ENCODE results near the gene PAM16. TPM values are rescaled to one million over a fixed set of nuclear protein-coding genes. Genes with fewer than 3 reads are reported as not detected.

PAM16 gene
- total and polyA plus RNA-seq, 4 donors = 23.6 to 65.2 (median 33.6) TPM

DNA sequence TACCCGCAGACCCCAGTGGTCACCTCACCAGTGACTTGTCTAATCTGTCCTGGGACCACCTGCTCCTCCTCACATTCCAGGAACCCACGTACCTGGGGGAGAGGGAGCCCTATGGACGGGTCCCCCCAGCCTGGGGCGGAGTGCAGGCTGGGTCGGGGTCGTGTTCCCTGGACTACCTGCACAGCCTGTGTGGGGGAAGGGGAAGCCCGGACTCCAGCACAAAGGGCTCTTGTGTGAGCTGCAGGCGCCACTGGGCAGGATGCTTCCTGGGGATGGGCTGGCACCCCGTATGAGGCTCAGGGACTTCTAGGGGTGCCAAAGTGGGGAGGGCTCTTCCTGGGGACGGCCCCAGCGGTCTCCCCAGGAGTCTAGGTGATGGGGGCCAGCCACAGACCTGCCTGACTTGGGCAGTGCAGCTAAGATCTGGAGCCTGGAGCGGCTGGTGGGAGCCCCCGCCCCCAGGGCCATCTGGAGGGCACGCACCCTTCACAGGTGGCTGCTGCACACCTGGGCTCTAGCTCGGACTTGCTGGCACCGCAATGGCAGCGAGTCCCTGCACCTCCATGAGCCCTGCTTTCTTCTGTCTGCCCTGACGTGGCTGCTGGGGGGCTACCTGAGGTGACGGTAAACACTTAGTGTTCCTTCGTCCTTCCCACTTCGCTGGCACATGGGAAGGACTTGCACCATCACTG lies 28.0 kb upstream of the PAM16 start:
- peak overlapping the region; percentile 57 to 91 for H3K27ac ChIP-seq (ENCODE audit: low read depth in 1 of 2, low read length in 2 of 2)
- H3K27me3 ChIP-seq (ENCODE audit: control insufficient read depth in 1 of 2, insufficient read depth in 2 of 2, low read length in 1 of 2) = no peaks in the 10 kb centered on the region
- DNase-seq = peak in 1 of 2 donors; percentile 48
- H3K4me3 ChIP-seq (ENCODE audit: low read length in 2 of 2) = no peak overlapping the region
- H3K9me3 ChIP-seq (ENCODE audit: control insufficient read depth, low read length) = no peaks in the 10 kb centered on the region
- no peaks in the 10 kb centered on the region for H3K4me1 ChIP-seq (ENCODE audit: control insufficient read depth in 1 of 2, insufficient read depth in 2 of 2, low read length in 2 of 2)
- H3K36me3 ChIP-seq (ENCODE audit: control insufficient read depth in 1 of 2, insufficient read depth in 2 of 2, low read length in 1 of 2) = peaks cover 0 to 13% of the 10 kb centered on the region in 2 donors
- intact Hi-C loops (cut with DNase I) = no loop called here
- ATAC-seq (ENCODE audit: low FRiP score) = no peak
- 73 to 76% methylated on average over 21 of the region's 21 CpGs for WGBS, 2 donors

DNA sequence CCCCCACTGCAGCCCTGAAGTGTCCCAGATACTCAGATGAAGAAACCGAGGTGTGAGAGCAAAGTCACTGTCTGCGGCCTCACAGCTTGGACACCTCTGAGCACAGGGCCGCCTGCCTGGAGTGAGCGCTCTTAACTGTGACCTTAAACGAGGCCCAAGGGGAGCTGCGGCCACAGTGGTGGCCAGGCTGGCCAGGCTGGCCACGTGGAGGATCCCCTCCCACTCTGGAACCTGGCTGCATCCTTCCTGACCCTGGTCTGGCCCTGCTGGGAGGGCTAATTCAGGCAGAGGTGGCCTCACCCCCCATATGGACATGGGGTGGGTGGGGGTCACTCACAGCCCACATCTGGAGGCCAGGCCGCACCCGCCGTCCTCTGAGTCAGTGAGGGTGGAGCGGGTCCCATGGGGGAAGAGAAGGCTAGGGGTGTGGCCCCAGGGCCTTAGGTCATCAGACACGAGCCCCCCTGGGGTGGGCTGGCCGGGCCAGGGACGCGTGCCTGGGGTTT lies 27.1 kb upstream of the PAM16 start:
- H3K36me3 ChIP-seq (ENCODE audit: control insufficient read depth in 1 of 2, insufficient read depth in 2 of 2, low read length in 1 of 2) = peaks cover 0 to 13% of the 10 kb centered on the region in 2 donors
- no peak overlapping the region for H3K4me3 ChIP-seq (ENCODE audit: low read length in 2 of 2)
- peak; percentile 76 to 91 for DNase-seq
- intact Hi-C loops (cut with DNase I) = no loop called here
- H3K27ac ChIP-seq (ENCODE audit: low read depth in 1 of 2, low read length in 2 of 2) = peak overlapping the region; percentile 33 to 91
- H3K4me1 ChIP-seq (ENCODE audit: control insufficient read depth in 1 of 2, insufficient read depth in 2 of 2, low read length in 2 of 2) = no peaks in the 10 kb centered on the region
- H3K9me3 ChIP-seq (ENCODE audit: control insufficient read depth, low read length) = no peaks in the 10 kb centered on the region
- ATAC-seq (ENCODE audit: low FRiP score) = no peak
- 17 to 21% methylated on average over 15 of the region's 15 CpGs for WGBS, 2 donors
- H3K27me3 ChIP-seq (ENCODE audit: control insufficient read depth in 1 of 2, insufficient read depth in 2 of 2, low read length in 1 of 2) = no peaks in the 10 kb centered on the region

DNA sequence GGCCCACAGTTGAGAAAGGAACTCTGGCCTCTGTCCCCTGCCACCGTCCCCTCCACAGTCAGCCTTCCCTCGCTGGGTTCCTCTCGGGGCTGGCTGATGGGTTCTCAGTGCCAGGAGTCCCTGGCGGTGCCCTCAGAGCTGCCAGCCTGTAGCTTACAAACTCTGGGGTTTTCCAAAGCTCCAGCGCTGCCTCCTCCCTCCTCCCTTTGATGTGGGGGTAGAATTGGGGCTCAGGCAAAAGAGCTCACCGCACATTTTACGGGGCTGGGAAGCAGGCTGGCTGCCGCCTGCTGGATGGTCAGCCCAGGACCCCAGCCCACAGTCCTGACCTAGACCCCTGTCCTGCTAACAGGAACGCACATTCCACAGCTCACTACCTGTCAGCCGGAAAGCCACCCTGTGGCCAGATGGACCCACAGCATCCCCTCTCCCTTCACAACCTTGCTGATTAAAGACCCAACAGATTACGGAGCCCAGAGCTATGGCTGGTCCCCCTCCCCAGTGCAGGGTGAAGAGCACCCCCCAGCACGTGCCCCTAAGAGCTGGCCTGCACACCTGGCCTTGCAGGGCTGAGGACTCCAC lies 26.5 kb upstream of the PAM16 start:
- H3K27ac ChIP-seq (ENCODE audit: low read depth in 1 of 2, low read length in 2 of 2) = peak overlapping the region; percentile 33 to 91
- no peaks in the 10 kb centered on the region for H3K4me1 ChIP-seq (ENCODE audit: control insufficient read depth in 1 of 2, insufficient read depth in 2 of 2, low read length in 2 of 2)
- no peaks in the 10 kb centered on the region for H3K27me3 ChIP-seq (ENCODE audit: control insufficient read depth in 1 of 2, insufficient read depth in 2 of 2, low read length in 1 of 2)
- DNase-seq = no peak
- H3K36me3 ChIP-seq (ENCODE audit: control insufficient read depth in 1 of 2, insufficient read depth in 2 of 2, low read length in 1 of 2) = peaks cover 0 to 11% of the 10 kb centered on the region in 2 donors
- no peak for ATAC-seq (ENCODE audit: low FRiP score)
- H3K9me3 ChIP-seq (ENCODE audit: control insufficient read depth, low read length) = no peaks in the 10 kb centered on the region
- WGBS, 2 donors = 12 to 14% methylated on average over 12 of the region's 12 CpGs
- intact Hi-C loops (cut with DNase I) = no loop called here
- no peak overlapping the region for H3K4me3 ChIP-seq (ENCODE audit: low read length in 2 of 2)

DNA sequence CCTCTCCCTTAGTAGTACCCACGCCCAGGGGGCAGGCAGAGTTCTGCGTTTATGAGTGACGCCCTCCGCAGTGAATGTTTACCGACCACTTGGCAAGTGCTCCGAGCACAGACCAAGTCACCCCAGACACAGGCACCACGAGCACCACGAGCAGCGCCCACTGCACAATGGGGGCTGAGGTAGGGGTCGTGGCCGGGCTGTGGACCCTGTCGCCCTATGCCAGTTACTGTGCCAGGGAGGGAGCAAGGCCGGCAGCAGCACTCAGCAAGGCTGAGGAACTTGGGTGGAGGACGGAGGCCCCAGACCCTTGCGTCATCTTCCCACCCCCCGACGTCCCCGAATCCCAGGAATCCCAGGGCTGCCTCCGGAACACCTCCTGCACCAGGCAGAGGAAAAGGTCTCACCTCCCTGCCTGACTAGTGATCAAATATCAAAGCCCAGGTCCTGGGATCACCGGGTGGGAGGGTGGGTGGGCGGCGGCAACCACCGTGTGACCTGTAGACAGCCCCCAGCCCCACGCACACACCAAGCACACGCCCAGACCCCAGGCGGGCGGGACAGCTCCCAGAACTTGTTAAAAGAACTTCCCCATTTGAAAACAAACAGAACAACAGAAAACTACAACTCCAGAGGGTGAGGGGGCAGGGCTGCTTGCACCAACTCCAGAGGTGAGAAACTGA lies 25.9 kb upstream of the PAM16 start:
- Histone ChIP-seq H3K27ac (ENCODE audit: low read depth in 1 of 2, low read length in 2 of 2) (peak overlapping the region; percentile 33 to 91), H3K4me3 (ENCODE audit: low read length in 2 of 2) (no peak overlapping the region), H3K36me3 (ENCODE audit: control insufficient read depth in 1 of 2, insufficient read depth in 2 of 2, low read length in 1 of 2) (peaks cover 0 to 5% of the 10 kb centered on the region in 2 donors), H3K9me3 (ENCODE audit: control insufficient read depth, low read length) (no peaks in the 10 kb centered on the region), H3K4me1 (ENCODE audit: control insufficient read depth in 1 of 2, insufficient read depth in 2 of 2, low read length in 2 of 2) (no peaks in the 10 kb centered on the region), H3K27me3 (ENCODE audit: control insufficient read depth in 1 of 2, insufficient read depth in 2 of 2, low read length in 1 of 2) (no peaks in the 10 kb centered on the region)
- no peak for ATAC-seq (ENCODE audit: low FRiP score)
- no peak for DNase-seq
- 9 to 11% methylated on average over 26 to 27 of the region's 27 CpGs for WGBS, 2 donors
- intact Hi-C loops (cut with DNase I) = no loop called here

DNA sequence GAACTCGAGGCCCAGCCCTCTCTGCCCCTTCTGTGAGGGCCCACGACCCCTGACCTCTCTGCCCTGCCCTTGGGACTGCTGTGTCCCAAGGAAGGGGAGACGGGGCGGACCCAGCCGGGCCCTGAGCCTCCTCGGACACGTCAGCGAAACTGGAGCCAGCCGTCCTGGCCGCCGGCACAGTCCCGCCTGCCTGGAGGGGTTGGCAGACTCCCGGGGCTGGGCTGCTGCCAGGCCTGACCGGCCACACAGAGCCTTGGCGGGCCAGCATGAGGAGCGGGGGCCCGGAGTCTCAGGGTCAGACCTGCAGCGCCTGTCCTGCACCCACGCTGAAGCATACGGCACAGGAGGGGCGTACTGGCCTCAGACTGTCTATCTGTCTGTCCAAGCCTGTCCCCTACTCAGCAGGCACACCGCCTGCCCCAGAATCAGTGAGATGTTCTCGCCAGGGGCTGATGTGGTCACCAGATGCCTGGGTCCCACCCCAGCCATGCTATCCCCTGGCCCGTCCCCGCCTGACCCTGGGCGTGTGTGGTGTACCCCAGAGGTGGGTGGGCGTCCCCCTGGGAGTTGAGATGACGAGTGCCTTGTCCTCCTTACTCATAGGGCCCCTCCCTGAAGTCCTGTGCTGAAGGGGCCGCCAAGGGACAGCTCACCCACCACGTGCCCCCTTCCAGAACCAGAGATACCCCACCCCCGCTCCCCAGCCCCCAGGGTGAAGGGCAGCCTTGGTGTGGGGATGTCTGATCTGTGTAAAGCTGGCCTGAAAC lies 25.2 kb upstream of the PAM16 start:
- 1 to 8% methylated on average over 29 to 31 of the region's 31 CpGs for WGBS, 2 donors
- ATAC-seq (ENCODE audit: low FRiP score) (peak; percentile 79), DNase-seq (peak; percentile 96 to 98)
- intact Hi-C loops (cut with DNase I) = no loop called here
- no peak overlapping the region for H3K4me3 ChIP-seq (ENCODE audit: low read length in 2 of 2)
- H3K27ac ChIP-seq (ENCODE audit: low read depth in 1 of 2, low read length in 2 of 2) = peak overlapping the region; percentile 46 to 94
- no peaks in the 10 kb centered on the region for H3K4me1 ChIP-seq (ENCODE audit: control insufficient read depth in 1 of 2, insufficient read depth in 2 of 2, low read length in 2 of 2)
- H3K9me3 ChIP-seq (ENCODE audit: control insufficient read depth, low read length) = no peaks in the 10 kb centered on the region
- H3K36me3 ChIP-seq (ENCODE audit: control insufficient read depth in 1 of 2, insufficient read depth in 2 of 2, low read length in 1 of 2) = no peaks in the 10 kb centered on the region
- H3K27me3 ChIP-seq (ENCODE audit: control insufficient read depth in 1 of 2, insufficient read depth in 2 of 2, low read length in 1 of 2) = no peaks in the 10 kb centered on the region

DNA sequence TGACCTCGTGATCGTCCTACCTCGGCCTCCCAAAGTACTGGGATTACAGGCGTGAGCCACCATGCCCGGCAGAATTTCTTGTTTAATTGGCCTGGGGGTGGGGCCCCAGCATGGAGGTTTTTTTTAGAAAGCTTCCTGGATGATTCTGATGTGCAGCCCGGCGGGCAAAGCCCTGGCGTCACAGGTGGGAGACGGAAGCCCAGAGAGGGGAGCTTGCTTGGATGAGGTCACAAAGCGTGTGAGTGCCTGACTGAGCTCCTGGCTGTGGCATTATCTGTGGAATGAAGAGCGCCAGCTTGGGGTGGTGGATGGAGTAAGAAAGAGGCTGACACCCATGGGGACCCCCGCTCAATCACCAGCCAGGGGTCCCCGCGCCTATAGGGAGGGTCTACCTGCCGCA lies 24.6 kb upstream of the PAM16 start:
- Histone ChIP-seq H3K36me3 (ENCODE audit: control insufficient read depth in 1 of 2, insufficient read depth in 2 of 2, low read length in 1 of 2) (no peaks in the 10 kb centered on the region), H3K27ac (ENCODE audit: low read depth in 1 of 2, low read length in 2 of 2) (peak overlapping the region; percentile 43 to 94), H3K9me3 (ENCODE audit: control insufficient read depth, low read length) (no peaks in the 10 kb centered on the region), H3K27me3 (ENCODE audit: control insufficient read depth in 1 of 2, insufficient read depth in 2 of 2, low read length in 1 of 2) (no peaks in the 10 kb centered on the region), H3K4me1 (ENCODE audit: control insufficient read depth in 1 of 2, insufficient read depth in 2 of 2, low read length in 2 of 2) (no peaks in the 10 kb centered on the region), H3K4me3 (ENCODE audit: low read length in 2 of 2) (no peak overlapping the region)
- DNase-seq = peak in 1 of 2 donors; percentile 69
- intact Hi-C loops (cut with DNase I) = no loop called here
- 11 to 18% methylated on average over 15 of the region's 15 CpGs for WGBS, 2 donors
- ATAC-seq (ENCODE audit: low FRiP score) = no peak

DNA sequence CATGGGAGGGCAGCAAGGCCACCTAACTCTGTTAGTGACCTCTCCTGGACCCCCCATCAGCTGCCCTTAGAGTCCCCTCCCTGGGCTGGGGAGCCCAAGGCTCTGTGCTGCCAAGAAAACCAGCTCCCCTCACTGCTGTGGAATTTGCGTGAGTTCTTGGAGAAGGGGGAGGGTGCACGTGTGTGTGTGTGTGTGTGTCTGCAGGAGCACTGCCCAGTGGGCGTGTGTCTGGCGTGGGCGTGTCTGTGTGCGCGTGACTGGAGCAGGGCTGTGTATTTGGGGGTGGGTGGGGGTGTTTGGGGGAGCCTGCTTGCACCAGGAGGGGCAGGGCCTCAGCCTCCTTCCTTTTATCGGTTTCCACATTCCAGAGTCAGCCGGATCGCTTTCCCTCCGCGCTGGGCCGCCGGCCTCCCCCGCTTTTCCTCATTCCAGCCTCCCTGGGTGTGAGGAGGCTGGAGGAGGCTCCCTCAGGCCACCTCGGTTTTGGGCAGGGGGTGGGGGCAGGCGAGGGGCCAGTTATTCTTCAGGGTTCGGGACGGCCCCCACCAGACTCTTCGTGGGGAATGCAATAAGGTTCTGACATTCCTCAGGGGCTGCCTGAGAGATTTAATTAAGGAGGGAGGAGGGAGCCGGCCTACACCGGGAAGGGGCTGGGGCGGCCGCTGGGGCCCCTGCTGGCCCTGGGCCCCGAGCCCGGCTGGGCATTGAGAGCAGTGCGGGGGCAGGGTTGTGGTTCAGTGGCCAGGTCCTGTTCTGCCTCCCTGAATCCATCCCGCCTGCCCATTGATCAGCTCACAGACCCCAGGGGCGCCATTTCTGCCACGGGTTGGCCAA lies 23.0 kb upstream of the PAM16 start:
- WGBS, 2 donors = 8 to 9% methylated on average over 30 of the region's 30 CpGs
- no peaks in the 10 kb centered on the region for H3K4me1 ChIP-seq (ENCODE audit: control insufficient read depth in 1 of 2, insufficient read depth in 2 of 2, low read length in 2 of 2)

More for the DNA sequence above, 23.0 kb upstream of the PAM16 start:
- peak; percentile 56 for ATAC-seq (ENCODE audit: low FRiP score)
- no peaks in the 10 kb centered on the region for H3K27me3 ChIP-seq (ENCODE audit: control insufficient read depth in 1 of 2, insufficient read depth in 2 of 2, low read length in 1 of 2)
- peak; percentile 90 to 93 for DNase-seq
- peak overlapping the region; percentile 51 to 73 for H3K4me3 ChIP-seq (ENCODE audit: low read length in 2 of 2)
- H3K36me3 ChIP-seq (ENCODE audit: control insufficient read depth in 1 of 2, insufficient read depth in 2 of 2, low read length in 1 of 2) = no peaks in the 10 kb centered on the region
- H3K9me3 ChIP-seq (ENCODE audit: control insufficient read depth, low read length) = no peaks in the 10 kb centered on the region
- H3K27ac ChIP-seq (ENCODE audit: low read depth in 1 of 2, low read length in 2 of 2) = peak overlapping the region; percentile 85 to 92
- intact Hi-C loops (cut with DNase I) = loop anchor here in 1 of 2 donors (5.0 kb wide), 1 partner anchor 57 kb away; the partner anchor contains the start of gene GLIS2

All from aorta (tissue), 5 donors.